Measurements from ENCODE around the gene BDKRB2.

- no peak for TF ChIP-seq TAF1 (IDR thresholded peaks at IDR 0.05; ENCODE audit: borderline replicate concordance, insufficient read depth, low read length)
- no peak for TF ChIP-seq REST (IDR thresholded peaks at IDR 0.05; ENCODE audit: insufficient read depth in 1 of 2, low read depth in 2 of 2, low read length in 2 of 2)
- no peak for TF ChIP-seq POLR2AphosphoS5 (IDR thresholded peaks at IDR 0.05; ENCODE audit: low read depth, low read length)
- no peak for TF ChIP-seq SIN3A (IDR thresholded peaks at IDR 0.05; ENCODE audit: borderline replicate concordance, insufficient read depth, low read length)
Measured at GRCh38 chr14:96214793-96215192, 10.2 kb downstream of the BDKRB2 start.

Measured in PFSK-1 (cell line).